GM18519 (cell line): Measurements from ENCODE around the gene CDH11.

ENCODE experiments used
- ATAC-seq: cut with Tn5 transposase; IDR thresholded peaks from one replicate; pipeline ENCODE4 v1.9.1; 2021; ENCODE audit warnings: mild to moderate bottlenecking, moderate library complexity; ENCODE audit not compliant: unreplicated experiment, low FRiP score

The CDH11 gene

GRCh38 chr16:64989050-64989449, 132.8 kb downstream of the CDH11 start:
- ATAC-seq: no peak

- ATAC-seq: no peak
These were observed 137.9 kb downstream of the CDH11 start for GRCh38 chr16:64983963-64984362.

- ATAC-seq: no peak
These were observed 138.6 kb downstream of the CDH11 start for GRCh38 chr16:64983231-64983630.

GRCh38 chr16:64982581-64982980, 139.3 kb downstream of the CDH11 start:
- ATAC-seq: no peak

GRCh38 chr16:64981568-64982281, 140.1 kb downstream of the CDH11 start:
- no peak for ATAC-seq

- no peak for ATAC-seq
These were observed 144.5 kb downstream of the CDH11 start for GRCh38 chr16:64977206-64977920.

GRCh38 chr16:64975821-64976220, 146.0 kb downstream of the CDH11 start:
- no peak for ATAC-seq

- no peak for ATAC-seq
These were observed 147.5 kb downstream of the CDH11 start for GRCh38 chr16:64974381-64974780.

- ATAC-seq: no peak
These were observed 148.7 kb downstream of the CDH11 start for GRCh38 chr16:64973171-64973570.

- ATAC-seq: no peak
These were observed 150.7 kb downstream of the CDH11 start for GRCh38 chr16:64971171-64971570.

GRCh38 chr16:64969221-64969620, 152.6 kb downstream of the CDH11 start:
- ATAC-seq: no peak

GRCh38 chr16:64968539-64968938, 153.3 kb downstream of the CDH11 start:
- no peak for ATAC-seq

GRCh38 chr16:64964126-64964540, 157.7 kb downstream of the CDH11 start:
- ATAC-seq: no peak

- ATAC-seq: no peak
These were observed 159.1 kb downstream of the CDH11 start for GRCh38 chr16:64962786-64963185.

- no peak for ATAC-seq
These were observed 164.6 kb downstream of the CDH11 start for GRCh38 chr16:64957246-64957645.

GRCh38 chr16:64952177-64952576, 169.7 kb downstream of the CDH11 start:
- ATAC-seq: no peak

- ATAC-seq: no peak
These were observed 170.7 kb downstream of the CDH11 start for GRCh38 chr16:64951193-64951592.

GRCh38 chr16:64950731-64951130, 171.1 kb downstream of the CDH11 start:
- no peak for ATAC-seq

- no peak for ATAC-seq
These were observed 171.6 kb downstream of the CDH11 start for GRCh38 chr16:64950262-64950661.

GRCh38 chr16:64948056-64948455, 173.8 kb downstream of the CDH11 start:
- no peak for ATAC-seq

GRCh38 chr16:64947651-64948050, 174.2 kb downstream of the CDH11 start:
- no peak for ATAC-seq

- no peak for ATAC-seq
These were observed 188.0 kb downstream of the CDH11 start for GRCh38 chr16:64933885-64934284.
